Measurements from ENCODE around the gene OXNAD1. TPM values are rescaled to one million over a fixed set of nuclear protein-coding genes. Genes with fewer than 3 reads are reported as not detected.

OXNAD1 gene
- total RNA-seq, 1 experiment from 2014 or later: 12.1 TPM

- Histone ChIP-seq H3K36me3 (ENCODE audit: control insufficient read depth in 1 of 2, insufficient read depth in 2 of 2, low read length in 2 of 2) (0 out of 4 replicates have a peak, but pooled peaks cover 0 to 4% of the 10 kb centered on the region in 2 experiments), H3K4me2 (ENCODE audit: low read length) (no peak overlapping the region), H3K27ac (ENCODE audit: low read depth, low read length) (no peak overlapping the region), H3K9ac (ENCODE audit: low read length) (no peak overlapping the region), H3K4me1 (ENCODE audit: control insufficient read depth in 1 of 2, insufficient read depth in 2 of 2, low read length in 2 of 2) (no peaks in the 10 kb centered on the region), H3K27me3 (ENCODE audit: insufficient read depth, low read length) (no peaks in the 10 kb centered on the region), H4K20me1 (ENCODE audit: insufficient read depth) (no peaks in the 10 kb centered on the region), H3K9me2 (ENCODE audit: insufficient read depth) (no peaks in the 10 kb centered on the region), H3K79me2 (ENCODE audit: insufficient read depth, low read length) (no peaks in the 10 kb centered on the region), H3K9me3 (ENCODE audit: control insufficient read depth in 1 of 2, insufficient read depth in 1 of 2, low read depth in 1 of 2, low read length in 2 of 2) (0 out of 4 replicates have a peak, but pooled peaks cover 0 to 7% of the 10 kb centered on the region in 2 experiments), H2AFZ (ENCODE audit: low read depth, low read length, poor library complexity, severe bottlenecking) (no peak overlapping the region), H3K4me3 (replicated peaks in 1 of 2; ENCODE audit: low read depth in 1 of 2, low read length in 2 of 2) (no peak overlapping the region)
- TF ChIP-seq POLR2A (IDR thresholded peaks at IDR 0.05; ENCODE audit: borderline replicate concordance, extremely low read depth, insufficient read depth, insufficient read length) (no peak), MAX (IDR thresholded peaks at IDR 0.05) (no peak), EGR1 (IDR thresholded peaks at IDR 0.05; ENCODE audit: low read depth) (no peak), CTCF (IDR thresholded peaks at IDR 0.05 in 2 of 3, conservative IDR thresholded peaks at IDR 0.05 in 1 of 3; ENCODE audit: borderline replicate concordance in 1 of 3, insufficient read depth in 1 of 3, low read depth in 2 of 3, low read length in 2 of 3) (no peak), YY1 (IDR thresholded peaks at IDR 0.05; ENCODE audit: extremely low read depth, insufficient replicate concordance, low read depth, low read length) (no peak), EZH2phosphoT487 (IDR thresholded peaks at IDR 0.05; ENCODE audit: borderline replicate concordance) (no peak), REST (IDR thresholded peaks at IDR 0.05; ENCODE audit: low read depth) (no peak), POLR2AphosphoS5 (IDR thresholded peaks at IDR 0.05; ENCODE audit: low read depth, low read length) (no peak), JUND (IDR thresholded peaks at IDR 0.05) (no peak)
- ChIA-PET POLR2A (no interaction called here), RAD21 (ENCODE audit: low non-redundant PET in 1 of 2, low total read pairs in 2 of 2, uncharacterized antibody in 2 of 2, unreplicated experiment in 2 of 2) (no interaction called here), CTCF (no interaction called here)
- BruUV-seq (replicated peaks): no TSS peak
- DNase-seq (ENCODE audit: low read depth, low spot score) (no peak), ATAC-seq (no peak)
- intact Hi-C loops (cut with micrococcal nuclease): no loop called here
These were observed 61.8 kb downstream of the OXNAD1 start for GRCh38 chr3:16326724-16327349.

Data from HCT116 (cell line).